Measurements from ENCODE around the gene CKM.

Gene CKM

DNA sequence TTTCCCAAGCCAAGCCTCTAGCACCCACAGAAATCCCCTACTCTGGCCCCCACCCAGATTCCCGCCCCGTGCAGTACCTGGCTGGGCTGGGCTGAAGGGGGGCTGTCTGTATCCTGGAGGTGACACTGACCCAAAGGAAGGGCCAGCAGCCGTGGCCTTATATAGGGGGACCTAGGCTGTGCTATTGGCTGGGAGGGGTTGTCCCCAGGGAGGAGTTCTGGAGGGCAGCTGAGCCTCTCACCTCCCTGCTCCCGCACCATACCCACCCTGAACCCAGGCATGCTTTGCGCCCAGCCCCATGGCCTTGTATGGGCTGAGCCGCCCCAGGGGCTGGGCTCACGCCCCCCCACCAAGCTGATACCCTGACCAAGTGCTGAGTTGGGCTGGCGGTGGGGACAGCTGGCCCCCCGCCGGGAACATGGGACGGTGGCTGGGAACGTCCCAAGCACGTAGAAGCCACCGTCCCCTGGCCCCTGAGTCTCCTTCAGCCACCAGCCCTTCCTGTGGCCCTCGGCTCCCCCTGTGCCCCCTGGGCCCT is at the start of gene CKM:
TSS of gene CKM (minus strand) at position 132 of the 538 bp plus-strand sequence. CDS start 3,162 bp downstream, outside the sequence.
- DNase-seq (ENCODE audit: extremely low read depth in 1 of 2, low read depth in 1 of 2), result no peak

DNA sequence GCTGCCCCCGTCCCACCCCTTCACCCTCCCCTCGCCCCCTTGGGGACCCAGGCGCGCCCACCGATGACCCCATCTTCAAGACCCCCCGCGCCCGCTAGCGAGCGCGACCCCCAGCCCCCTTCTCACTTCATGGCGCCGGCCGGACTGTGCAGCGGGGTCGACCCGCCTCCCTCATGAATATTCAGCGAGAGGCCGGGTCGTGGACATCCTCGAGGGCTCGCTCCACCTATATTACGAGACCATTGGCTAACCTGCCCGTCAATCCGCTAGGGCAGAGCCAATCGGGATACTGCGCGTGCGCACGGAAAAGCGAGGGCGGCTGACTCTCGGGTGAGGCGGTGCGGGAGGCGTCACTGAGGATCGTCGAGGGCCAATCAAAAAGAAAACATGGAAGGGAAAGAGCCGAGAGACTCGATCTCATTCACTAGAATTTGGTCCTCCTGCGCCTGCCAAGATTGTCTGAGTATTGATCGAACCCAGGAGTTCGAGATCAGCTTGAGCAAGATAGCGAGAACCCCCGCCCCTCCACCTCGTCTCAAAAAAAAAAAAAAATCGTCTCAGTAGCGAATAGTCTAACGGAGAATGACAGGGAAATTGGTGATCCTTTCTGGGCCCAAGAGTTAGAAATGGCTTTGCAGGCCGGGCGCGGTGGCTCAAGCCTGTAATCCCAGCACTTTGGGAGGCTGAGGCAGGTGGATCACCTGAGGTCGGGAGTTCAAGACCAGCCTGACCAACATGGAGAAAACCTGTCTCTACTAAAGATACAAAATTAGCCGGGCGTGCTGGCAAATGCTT is 47.9 kb upstream of the CKM start, which contains the start of gene ERCC2:
TSS of gene ERCC2 (minus strand) at position 164 of the 795 bp plus-strand sequence. CDS start at position 131, 33 bp downstream.
- DNase-seq (ENCODE audit: extremely low read depth in 1 of 2, low read depth in 1 of 2), result peak; percentile 99

DNA sequence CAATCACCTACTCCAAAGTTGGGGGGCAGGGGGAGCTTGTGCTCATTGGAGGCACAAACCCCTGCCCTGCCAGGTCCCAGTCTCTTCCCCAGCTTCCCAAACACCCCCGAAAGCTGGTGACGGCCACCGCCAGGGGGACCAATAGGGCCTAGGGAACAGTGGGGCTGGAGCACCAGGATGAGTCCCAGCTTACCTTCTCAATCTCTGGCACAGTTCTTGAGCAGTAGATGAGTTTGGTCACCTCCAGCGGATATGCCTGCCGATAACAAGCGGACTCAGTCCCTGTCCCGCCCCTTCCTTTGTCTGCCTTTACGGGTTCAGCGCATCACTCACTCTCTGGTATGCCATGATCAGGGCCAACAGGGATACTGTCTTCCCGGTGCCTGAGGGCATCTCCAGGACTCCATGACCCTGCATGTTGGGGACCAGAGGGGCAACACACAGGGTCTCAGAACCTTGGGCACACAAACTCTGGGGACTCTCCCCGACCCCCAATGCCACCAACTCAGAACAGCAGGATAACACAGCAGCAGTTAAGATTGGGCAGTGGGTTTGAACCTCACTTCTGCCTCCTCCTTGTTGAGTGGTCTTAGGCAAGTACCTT is 46.2 kb upstream of the CKM start:
- no peak for DNase-seq (ENCODE audit: extremely low read depth in 1 of 2, low read depth in 1 of 2)

DNA sequence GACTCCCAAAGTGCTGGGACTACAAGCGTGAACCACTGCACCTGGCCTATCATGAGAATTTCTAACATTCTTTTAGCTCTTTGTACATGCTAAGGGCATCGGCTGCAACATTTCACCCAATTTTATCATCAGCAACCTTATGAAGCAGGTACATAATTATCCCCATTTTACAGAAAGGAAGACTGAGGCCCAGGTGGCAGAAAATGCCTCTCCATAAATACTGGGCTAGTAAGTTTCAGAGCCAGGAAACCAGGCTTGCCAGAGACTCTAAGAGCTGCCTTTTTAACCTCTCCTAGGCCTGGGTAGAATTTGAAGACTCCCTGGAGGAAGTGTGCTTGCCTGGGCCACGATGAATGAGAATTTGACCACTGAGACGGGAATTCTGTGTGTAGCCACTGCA is 45.5 kb upstream of the CKM start:
- no peak for DNase-seq (ENCODE audit: extremely low read depth in 1 of 2, low read depth in 1 of 2)

DNA sequence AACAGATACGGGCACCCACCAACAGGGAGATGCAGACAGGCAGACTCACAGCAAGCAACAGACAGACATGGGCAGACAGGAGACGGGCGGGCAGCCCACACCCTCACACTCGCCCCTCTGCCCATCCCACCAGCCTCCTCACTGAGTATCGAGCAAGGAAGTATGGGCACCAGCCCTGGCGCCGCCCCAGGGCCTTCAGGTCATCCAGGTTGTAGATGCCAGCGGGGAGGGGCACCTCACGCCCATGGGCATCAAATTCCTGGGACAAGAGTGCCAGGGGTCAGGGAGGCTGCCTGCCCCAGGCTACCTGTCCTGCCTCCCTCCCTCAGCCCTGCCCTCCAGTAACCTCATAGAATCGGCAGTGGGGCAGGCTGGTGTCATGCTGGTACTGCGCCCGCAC is 42.0 kb upstream of the CKM start:
- no peak for DNase-seq (ENCODE audit: extremely low read depth in 1 of 2, low read depth in 1 of 2)

DNA sequence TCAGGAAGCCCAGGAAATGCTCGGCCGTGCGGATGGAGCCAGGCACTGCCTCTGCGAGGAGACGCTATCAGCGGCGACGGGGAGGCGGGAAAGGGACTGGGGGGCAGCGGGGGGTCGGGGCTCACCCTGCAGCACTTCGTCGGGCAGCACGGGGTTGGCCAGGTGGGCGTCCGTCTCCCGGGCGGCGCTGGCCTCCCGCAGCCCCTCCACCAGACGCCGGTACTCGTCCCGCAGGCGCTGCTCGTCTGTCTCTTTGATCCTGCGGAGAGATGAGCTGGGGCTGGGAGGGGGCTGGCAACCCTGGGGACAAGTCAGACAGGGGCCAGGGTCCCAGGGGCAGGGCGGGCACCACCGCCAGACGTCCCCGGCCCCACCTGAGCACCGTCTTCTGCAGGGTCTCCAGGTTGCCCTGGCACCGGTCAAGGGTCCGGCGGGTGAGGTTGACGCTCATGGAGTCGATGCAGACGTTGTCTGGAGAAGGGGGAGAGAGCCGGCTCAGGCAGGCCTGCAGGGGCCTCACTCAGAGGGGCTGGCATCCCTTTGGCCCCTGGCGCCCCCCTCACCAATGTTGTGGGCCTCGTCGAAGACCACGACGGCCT is 41.3 kb upstream of the CKM start:
- DNase-seq (ENCODE audit: extremely low read depth in 1 of 2, low read depth in 1 of 2), result no peak

DNA sequence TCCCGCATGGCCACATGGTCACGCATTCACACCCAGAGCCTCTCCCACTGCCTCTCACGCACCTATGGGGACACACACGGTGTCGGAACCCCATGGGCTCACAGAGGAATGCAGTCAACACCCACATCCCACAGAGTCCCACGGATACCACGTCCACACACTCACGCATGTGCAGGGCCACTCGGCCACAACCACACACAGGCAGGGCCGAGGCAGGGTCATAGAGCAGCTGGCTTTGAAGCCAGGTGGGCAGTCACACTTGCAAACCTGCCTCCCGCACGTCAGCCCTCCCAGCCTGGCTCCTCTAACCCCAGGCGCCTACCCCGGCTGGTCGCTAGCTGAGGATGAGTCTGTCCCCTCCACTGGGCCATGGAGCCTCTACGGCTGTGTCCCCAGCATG is 39.6 kb upstream of the CKM start:
- no peak for DNase-seq (ENCODE audit: extremely low read depth in 1 of 2, low read depth in 1 of 2)

DNA sequence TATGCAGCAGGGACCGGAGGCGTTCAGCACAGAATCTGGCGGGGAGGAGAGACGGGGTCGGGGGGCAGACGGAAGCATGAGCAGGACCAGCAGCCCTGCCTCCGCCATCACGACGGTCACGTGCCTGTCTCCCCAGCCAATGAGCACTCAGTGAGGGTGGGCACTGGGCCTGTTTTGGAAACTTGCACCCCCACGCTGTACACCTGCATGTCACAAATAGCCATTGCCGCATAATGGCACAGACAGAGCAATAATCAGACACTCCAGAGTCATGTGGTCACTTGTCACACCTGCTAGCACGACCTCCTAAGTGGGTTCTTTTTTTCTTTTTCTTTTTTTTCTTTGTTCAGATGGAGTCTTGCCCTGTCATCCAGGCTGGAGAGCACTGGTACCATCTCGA is 38.9 kb upstream of the CKM start:
- no peak for DNase-seq (ENCODE audit: extremely low read depth in 1 of 2, low read depth in 1 of 2)

DNA sequence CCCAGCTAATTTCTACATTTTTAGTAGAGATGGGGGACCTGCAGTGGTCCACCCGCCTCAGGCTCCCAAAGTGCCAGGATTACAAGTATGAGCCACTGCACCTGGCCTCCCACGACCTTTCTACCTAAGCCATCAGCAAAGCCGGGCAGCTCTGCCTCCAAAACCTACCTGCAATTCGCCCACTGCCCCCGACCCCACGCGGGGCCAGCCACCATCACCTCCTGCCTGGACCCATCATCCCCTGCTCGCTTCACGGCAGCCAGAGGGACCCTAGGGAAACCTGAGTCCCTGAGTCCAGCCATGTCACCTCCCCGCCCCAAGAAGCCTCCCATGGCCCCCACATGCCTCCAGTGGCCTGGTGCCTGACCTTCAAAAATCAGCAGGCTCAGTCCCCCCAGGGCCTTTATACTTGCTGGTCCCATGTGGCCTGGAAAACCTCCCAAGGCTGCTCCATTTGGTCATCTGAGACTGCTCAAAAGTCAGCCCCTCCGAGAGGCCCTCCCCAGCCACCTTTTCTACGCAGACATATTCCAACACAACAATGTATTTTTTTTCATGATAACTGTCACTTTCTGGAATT is 35.6 kb upstream of the CKM start:
- no peak for DNase-seq (ENCODE audit: extremely low read depth in 1 of 2, low read depth in 1 of 2)

DNA sequence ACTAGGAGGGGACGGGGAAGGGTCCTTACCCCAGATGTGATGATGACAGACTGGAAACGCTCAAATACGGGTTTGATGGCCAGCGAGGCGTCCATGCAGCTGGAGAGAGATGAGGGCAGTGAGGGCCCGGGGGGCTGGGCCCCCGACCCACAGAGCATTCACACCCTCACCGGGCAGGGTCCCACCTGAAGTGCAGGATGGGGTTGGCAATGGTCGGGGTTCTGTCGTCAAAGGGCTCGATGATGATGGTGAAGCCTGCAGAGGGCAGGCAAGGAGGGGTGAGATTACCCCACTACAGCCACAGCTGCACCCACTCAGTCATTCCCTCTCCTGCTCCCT is 34.7 kb upstream of the CKM start:
- DNase-seq (ENCODE audit: extremely low read depth in 1 of 2, low read depth in 1 of 2), result no peak

DNA sequence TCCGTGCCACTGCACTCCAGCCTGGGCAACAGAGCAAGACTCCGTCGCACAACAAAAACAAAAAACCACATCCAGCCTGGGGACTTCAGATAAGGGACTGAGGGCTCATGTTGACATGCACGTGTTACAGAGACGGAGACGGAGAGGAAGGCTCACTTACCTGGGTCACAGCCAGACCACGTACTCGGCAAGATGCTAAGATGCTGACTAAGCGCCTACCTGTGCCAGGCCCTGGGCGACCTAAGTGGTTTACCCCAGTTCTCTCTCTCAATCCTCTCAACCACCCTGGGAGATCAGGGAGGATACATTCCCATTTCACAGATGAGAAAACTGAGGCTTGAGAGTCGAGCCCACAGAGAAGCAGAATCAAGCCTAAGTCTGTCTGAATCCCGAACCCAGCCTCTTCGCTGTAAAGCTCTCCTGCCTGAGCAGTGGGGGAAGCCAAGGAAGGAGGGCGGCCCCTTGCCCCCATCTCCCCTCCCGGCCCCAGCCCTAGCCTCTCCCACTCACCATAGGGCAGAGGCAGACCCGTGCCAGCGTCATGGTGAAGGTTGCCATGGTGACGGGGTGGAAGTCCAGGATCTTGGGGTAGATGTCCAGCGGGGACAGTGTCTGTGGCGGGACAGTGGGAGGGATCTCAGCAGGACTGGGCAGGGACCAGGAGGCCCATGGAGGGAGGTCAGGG is 34.2 kb upstream of the CKM start:
- DNase-seq (ENCODE audit: extremely low read depth in 1 of 2, low read depth in 1 of 2), result no peak

DNA sequence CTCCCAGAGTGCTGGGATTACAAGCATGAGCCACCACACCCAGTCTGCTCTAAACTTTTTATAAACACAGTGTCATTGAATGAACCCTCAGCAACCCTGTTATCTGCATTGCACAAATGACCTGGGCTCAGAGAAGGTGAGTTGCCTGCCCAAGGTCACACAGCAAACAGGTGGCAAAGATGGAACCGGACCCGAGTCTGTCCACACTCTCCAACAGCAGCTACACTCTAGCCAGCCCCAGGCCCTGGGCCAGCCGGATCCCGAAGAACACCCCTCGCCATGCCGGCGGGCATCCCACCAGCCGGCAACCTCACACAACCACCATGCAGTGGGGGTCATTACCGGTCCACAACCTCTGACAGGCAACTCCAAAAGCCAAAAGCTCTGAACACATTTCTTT is 33.2 kb upstream of the CKM start:
- no peak for DNase-seq (ENCODE audit: extremely low read depth in 1 of 2, low read depth in 1 of 2)

DNA sequence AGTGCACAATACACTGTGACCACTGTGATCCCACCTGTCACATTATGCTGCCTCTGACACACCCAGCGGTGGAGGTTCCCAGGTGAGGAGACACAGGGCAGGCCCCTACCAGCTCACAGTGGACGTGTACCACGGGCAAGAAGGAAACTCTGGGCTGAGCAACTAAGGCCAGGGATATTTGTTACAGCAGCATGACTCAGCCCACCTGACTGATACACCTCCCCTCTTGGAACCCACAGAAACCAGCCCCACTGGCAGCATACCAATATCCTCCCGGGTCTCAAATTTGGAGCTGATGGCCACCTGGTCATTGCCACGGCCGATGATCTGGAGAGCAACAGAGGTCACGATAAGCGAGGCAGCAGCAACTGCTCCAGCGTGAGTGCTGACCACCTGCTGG is 32.7 kb upstream of the CKM start:
- no peak for DNase-seq (ENCODE audit: extremely low read depth in 1 of 2, low read depth in 1 of 2)

DNA sequence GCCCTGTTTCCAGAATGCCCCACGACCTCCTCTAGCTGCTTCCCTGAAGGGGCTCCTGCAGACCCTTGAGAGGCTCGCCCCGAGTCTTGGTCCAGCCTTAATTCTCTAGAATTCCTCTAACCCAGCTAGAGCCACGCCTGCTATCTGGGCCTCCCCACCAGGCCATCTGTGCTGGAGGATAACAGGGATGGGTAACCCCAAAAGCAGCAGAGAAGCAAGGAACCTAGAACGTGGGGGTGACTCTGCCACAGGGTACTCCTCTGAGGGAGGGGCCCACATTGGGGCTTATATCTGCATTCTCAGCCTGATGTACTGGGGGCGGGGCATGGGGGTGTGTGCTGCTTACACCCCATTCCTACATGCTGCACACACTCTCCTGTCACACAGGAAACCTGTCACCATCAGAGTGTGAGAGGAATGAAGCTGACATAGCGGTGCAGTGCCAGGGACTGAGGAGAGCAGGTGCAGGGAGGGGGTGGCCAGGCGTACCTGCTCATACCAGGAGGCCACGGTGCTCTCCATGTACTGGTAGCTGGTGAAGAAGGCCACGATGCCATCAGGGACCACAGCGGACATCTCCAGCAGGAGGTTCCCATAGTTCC is 31.7 kb upstream of the CKM start:
- DNase-seq (ENCODE audit: extremely low read depth in 1 of 2, low read depth in 1 of 2), result no peak

DNA sequence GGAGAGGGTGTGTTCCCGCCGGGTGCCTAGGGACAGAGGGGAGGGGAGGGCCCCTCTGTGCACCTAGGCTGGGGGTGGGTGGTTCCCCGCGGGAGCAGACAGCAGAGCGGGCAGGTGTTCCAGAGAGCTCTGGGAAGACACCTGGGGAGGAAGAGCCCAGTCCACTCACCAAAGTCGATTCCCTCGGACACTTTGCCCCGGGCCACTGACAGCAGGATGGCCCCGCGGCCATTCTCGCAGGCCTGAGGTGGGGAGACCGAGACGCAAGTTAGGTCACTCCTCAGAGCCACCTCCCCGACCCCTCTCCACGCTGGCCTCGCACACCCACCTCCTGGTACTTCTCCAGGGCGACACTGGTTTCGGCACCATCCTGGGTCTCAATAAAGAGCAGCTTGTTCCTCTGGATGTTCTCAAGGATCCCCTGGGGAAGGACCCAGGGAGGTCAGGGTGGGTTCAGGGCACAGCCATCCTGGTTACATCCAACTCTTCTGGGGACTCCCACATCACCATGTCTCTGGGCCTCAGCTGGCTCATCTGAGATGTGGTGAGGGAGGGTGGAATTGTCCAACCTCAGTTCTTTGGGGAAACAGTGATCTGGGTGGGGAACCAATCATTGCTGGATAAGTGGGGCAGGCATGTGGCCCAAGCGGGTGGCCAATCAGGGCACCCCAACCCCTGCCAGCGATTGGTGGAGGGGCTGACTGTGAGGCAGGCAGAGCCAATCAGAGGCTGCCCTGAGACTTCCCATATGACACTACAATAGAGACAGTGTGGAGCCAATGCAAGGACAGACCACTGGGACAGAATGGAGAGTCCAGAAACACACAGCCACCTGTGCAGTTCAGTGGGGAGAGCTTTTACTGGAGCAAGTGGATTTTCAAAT is 30.5 kb upstream of the CKM start:
- no peak for DNase-seq (ENCODE audit: extremely low read depth in 1 of 2, low read depth in 1 of 2)

DNA sequence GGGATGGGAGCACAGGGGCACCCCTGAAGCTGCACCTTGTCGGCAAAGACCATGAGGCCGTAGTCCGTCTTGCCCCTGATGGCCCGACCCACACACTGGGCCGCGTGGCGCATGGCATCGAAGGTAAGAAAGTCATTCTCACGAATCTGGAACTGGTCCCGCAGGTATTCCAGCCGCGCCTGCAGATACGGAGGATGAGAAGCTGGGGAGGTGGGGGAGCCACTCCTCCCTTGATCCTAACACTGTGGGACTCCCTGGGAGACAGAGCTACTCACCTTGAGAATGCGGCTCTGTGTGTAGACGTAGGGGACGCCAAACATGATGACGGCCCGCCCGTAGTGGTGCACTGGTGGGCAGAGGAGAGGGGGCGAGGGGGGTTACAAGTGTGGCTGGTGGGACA is 29.8 kb upstream of the CKM start:
- no peak for DNase-seq (ENCODE audit: extremely low read depth in 1 of 2, low read depth in 1 of 2)

DNA sequence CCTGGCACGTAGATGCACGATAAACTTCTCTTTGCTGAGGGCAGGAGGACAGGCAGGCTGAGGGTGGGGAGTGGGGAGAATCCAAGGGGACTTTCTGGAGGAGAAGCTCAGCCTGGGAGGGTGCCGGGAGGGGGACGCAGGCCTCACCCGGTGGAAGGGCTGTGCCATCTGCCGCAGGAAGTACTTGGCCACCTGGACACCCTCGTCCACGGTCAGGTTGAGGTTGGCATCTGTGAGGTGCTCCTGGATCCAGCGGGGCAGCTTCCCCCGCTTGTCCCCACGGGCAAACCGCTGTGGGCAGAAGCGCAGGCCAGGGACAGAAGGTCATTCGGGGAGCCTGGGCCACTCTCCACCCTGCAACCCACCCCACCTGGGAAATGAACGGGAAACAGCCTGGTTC is 29.4 kb upstream of the CKM start:
- no peak for DNase-seq (ENCODE audit: extremely low read depth in 1 of 2, low read depth in 1 of 2)

DNA sequence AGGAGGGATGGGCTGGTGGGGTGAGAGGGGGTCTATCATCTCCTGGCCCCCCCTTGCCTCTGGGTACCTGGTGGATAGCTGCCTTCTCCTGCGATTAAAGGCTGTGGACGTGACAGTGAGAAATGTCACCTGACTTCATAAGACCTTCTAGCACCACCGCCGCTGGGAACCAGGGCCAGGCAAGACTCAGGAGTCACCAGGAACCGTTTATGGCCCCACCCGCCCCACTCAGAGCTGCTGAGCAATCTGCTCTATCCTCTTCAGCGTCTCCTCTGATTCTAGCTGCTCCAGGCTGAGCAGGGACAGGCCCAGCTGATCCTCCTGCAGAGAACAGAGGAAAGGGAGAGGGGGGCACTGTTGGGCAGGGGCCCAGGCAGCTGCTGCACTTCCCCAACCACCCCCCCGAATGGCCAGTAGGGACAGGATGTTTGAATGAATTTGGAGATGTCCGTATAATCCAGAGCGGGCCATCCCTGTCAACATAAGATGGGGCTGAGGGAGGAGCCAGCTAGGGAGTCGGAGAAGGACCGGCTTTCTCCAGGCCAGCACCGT is 28.8 kb upstream of the CKM start:
- DNase-seq (ENCODE audit: extremely low read depth in 1 of 2, low read depth in 1 of 2), result no peak

DNA sequence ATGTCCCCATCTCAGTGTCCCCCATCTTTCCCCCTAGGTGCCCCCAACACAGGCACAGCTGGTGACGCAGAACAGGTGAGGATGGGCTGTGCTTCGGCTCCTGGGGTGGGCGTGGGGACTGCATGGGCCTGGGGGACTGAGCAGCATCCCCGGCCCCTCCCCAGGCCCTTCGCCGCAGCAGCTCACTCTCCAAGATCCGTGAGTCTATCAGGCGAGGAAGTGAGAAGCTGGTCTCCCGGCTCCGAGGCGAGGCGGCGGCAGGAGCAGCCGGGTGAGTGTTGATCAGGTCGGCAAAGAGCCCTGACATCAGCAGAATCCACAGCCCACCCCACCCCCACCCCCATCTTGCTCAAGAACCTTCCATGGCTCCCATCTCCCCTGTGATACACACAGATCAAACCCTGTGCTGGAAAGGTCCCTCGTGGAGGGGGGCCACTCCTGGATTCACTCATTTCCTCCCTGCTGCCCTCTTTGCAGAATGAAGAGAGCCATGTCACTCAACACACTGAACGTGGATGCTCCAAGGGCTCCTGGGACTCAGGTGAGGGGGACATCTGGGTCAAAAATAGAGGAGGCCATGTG is 27.9 kb upstream of the CKM start:
- DNase-seq (ENCODE audit: extremely low read depth in 1 of 2, low read depth in 1 of 2), result no peak
